IMR-90 (cell line): ENCODE data around the gene DAPL1.

Experiments
- BHLHE40 ChIP-seq: fragments of 150-350 bp; IDR thresholded peaks from 2 replicates; pipeline ENCODE4 v1.6.1; 2016; ENCODE audit warnings: mild to moderate bottlenecking, low read depth, low read length
- CTCF ChIP-seq: conservative IDR thresholded peaks from 2 replicates; pipeline ENCODE4 v1.5.1; 2012; ENCODE audit warnings: mild to moderate bottlenecking, low read depth, low read length, improper control_type of control experiment
- MXI1 ChIP-seq: IDR thresholded peaks from 2 replicates; pipeline ENCODE4 v1.6.1; 2012; ENCODE audit warnings: low read depth, mild to moderate bottlenecking, low read length, moderate library complexity, borderline replicate concordance
- POLR2A ChIP-seq: IDR thresholded peaks from 2 replicates; pipeline ENCODE4 v1.6.1; 2012; ENCODE audit warnings: mild to moderate bottlenecking, low read depth, low read length
- SMC3 ChIP-seq: fragments of 150-350 bp; IDR thresholded peaks from 2 replicates; pipeline ENCODE4 v1.6.1; 2016; ENCODE audit warnings: low read depth, mild to moderate bottlenecking, antibody characterized with exemption, low read length, moderate library complexity
- TF ChIP-seq, protein P1 (sequence below): fragments of 150-350 bp; IDR thresholded peaks from 2 replicates; pipeline ENCODE4 v1.6.1; 2016; ENCODE audit warnings: low read depth, mild to moderate bottlenecking, low read length, moderate library complexity, borderline replicate concordance

GRCh38 chr2:158779621-158780020 lies 15.5 kb upstream of the DAPL1 start:
- TF ChIP-seq POLR2A: no peak
- TF ChIP-seq SMC3: no peak
- TF ChIP-seq MXI1: no peak
- TF ChIP-seq CTCF: no peak
- TF ChIP-seq BHLHE40: no peak
- TF ChIP-seq, protein P1, sequence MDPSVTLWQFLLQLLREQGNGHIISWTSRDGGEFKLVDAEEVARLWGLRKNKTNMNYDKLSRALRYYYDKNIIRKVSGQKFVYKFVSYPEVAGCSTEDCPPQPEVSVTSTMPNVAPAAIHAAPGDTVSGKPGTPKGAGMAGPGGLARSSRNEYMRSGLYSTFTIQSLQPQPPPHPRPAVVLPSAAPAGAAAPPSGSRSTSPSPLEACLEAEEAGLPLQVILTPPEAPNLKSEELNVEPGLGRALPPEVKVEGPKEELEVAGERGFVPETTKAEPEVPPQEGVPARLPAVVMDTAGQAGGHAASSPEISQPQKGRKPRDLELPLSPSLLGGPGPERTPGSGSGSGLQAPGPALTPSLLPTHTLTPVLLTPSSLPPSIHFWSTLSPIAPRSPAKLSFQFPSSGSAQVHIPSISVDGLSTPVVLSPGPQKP: no peak
